Pancreas (tissue), 10 donors: ENCODE results near the gene TXN2. TPM values are rescaled to one million over a fixed set of nuclear protein-coding genes. Genes with fewer than 3 reads are reported as not detected.

Source experiments
- ATAC-seq, 4 donors: fragments of 200-7000 bp; cut with Tn5 transposase; one replicate each; pipeline versions ENCODE4 v1.8.0 to v1.9.1; 2020; ENCODE audit warnings: mild to moderate bottlenecking in 4 of 4, moderate library complexity in 4 of 4
- DNase-seq, 6 donors: peaks; one replicate each; pipeline ENCODE4 v3.0.0-alpha.2; 2020
- FAIRE-seq: peaks from 2 replicates; lab custom pipeline; 2012; peaks lifted over from hg19 to GRCh38; lab: Jason Lieb, UNC
- H3K27ac ChIP-seq, 4 donors: fragments of 200-600 bp; sonication (generic); 1 replicate in 3 of 4; 2 replicates in 1 of 4; pipeline versions ENCODE4 v1.5.0 to v1.8.0; 2020
- H3K27me3 ChIP-seq, 4 donors: fragments of 200-600 bp; one replicate each; pipeline ENCODE4 v1.8.0; 2021
- H3K36me3 ChIP-seq, 3 donors: fragments of 200-600 bp; sonication (generic) in 1 of 3; one replicate each; pipeline versions ENCODE4 v1.5.0 to v1.8.0; 2020 to 2021
- H3K4me1 ChIP-seq, 3 donors: fragments of 200-600 bp; one replicate each; pipeline ENCODE4 v1.8.0; 2021
- H3K4me3 ChIP-seq, 4 donors: fragments of 200-600 bp; sonication (generic) in 2 of 4; one replicate each; pipeline versions ENCODE4 v1.5.0 to v1.8.0; 2020 to 2021
- H3K9me3 ChIP-seq, 4 donors: fragments of 200-600 bp; one replicate each; pipeline ENCODE4 v1.8.0; 2021
- WGBS, 2 donors: extraction: QIAGEN DNeasy Blood & Tissue Kit; methylation state at CpG; one replicate each; pipeline ENCODE4 v1.1.7; 2013; 5-methylcytosine and 5-hydroxymethylcytosine counted together
- intact Hi-C, 3 donors: fragments of 100-400 bp; cut with DNase I; formaldehyde crosslinking; loops; one replicate each; pipeline versions ENCODE4 v1.11.1 to v1.14.2; 2022
- polyA plus RNA-seq, 2 donors: library from polyadenylated mRNA; stranded (reverse); fragments of 200-250 nt; gene quantifications; one replicate each; pipeline ENCODE4 v1.2.3, GENCODE V29; 2013
- total RNA-seq, 6 donors: library from RNA; stranded (reverse); fragmentation: NEBNext Ultra II Directional in 4 of 6; extraction: Animal tissue kit (Norgen Biotek cat#: 25700) in 4 of 6; gene quantifications; one replicate each; pipeline versions ENCODE4 v1.2.1 to v1.2.4, GENCODE V29; 2021 to 2023
- TF ChIP-seq, protein P1 (sequence below), 4 donors: fragments of 200-600 bp; sonication (generic) in 3 of 4; IDR thresholded peaks; one replicate each; pipeline versions ENCODE4 v1.5.0 to v1.8.0; 2021; ENCODE audit warnings: antibody characterized with exemption in 4 of 4
- donor health status: healthy with polysubstance abuse.
- donor health status: DM: no; HTN: no; CAD: no; lungs with moderate emphysema.
- donor health status: DM: no; HTN: no; CAD: no.
- donor health status: control.
- donor health status: control.
- donor health status: Bipolar disorder and iron deficiency.
- donor health status: DM: yes; HTN: yes; CAD: no.
- donor health status: DM: no; HTN: no; CAD: no.
- donor health status: DM: no; HTN: no; CAD: no.
- donor health status: DM: yes; HTN: yes; CAD: no.

TXN2 gene
- total and polyA plus RNA-seq, 8 donors, result 20.4 to 49.5 (median 32.2) TPM

DNA sequence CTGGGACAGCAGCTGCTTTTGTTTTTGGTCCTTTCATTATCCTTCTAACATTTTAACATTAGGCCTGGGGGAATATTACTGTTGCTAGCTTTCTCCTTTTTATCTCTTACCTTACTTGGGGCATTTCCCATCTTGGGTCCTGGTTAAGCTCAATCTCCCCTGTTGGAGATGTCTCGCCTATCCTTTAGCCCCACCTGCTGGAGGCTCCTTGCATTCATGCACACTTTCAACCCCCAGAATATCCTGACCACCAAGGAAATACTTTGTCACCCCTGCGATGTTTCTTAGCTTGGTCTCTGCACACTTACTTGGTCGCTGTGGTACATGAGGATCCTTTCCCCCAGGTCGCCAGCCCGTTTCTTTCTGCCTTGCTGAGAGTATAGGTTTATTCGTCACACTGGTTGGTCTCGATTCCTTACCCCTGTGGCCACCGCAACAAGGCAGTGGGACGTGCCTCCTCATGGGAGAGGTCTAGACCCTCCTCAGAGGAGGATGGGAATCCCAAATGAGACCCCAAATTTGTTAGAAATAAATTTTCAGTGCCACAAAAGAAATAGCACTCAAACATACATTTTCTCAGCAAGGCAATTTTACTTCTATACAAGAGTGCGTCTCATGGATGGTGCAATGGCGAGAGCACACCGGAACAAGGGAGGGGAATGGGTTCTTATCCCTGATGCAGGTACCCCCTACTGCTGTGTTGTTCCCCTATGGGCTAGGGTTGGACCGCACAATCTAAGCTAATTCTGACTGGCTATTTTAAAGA, 5.4 kb upstream of the TXN2 start:
- Histone ChIP-seq H3K27ac (no peak overlapping the region), H3K36me3 (no peaks in the 10 kb centered on the region), H3K9me3 (no peaks in the 10 kb centered on the region), H3K4me3 (no peak overlapping the region), H3K27me3 (no peaks in the 10 kb centered on the region), H3K4me1 (peaks cover 0 to 4% (median 0%) of the 10 kb centered on the region in 3 donors)
- TF ChIP-seq, protein P1, sequence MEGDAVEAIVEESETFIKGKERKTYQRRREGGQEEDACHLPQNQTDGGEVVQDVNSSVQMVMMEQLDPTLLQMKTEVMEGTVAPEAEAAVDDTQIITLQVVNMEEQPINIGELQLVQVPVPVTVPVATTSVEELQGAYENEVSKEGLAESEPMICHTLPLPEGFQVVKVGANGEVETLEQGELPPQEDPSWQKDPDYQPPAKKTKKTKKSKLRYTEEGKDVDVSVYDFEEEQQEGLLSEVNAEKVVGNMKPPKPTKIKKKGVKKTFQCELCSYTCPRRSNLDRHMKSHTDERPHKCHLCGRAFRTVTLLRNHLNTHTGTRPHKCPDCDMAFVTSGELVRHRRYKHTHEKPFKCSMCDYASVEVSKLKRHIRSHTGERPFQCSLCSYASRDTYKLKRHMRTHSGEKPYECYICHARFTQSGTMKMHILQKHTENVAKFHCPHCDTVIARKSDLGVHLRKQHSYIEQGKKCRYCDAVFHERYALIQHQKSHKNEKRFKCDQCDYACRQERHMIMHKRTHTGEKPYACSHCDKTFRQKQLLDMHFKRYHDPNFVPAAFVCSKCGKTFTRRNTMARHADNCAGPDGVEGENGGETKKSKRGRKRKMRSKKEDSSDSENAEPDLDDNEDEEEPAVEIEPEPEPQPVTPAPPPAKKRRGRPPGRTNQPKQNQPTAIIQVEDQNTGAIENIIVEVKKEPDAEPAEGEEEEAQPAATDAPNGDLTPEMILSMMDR (IDR thresholded peaks at IDR 0.05), result peak; percentile 15 to 52 (median 30)
- ATAC-seq (peak in 1 of 4 donors; percentile 18), FAIRE-seq (no peak), DNase-seq (peak in 2 of 6 donors; percentile 56 to 64)
- WGBS, 2 donors, result 81% methylated on average over 13 of the region's 13 CpGs
- intact Hi-C loops, result no loop called here

DNA sequence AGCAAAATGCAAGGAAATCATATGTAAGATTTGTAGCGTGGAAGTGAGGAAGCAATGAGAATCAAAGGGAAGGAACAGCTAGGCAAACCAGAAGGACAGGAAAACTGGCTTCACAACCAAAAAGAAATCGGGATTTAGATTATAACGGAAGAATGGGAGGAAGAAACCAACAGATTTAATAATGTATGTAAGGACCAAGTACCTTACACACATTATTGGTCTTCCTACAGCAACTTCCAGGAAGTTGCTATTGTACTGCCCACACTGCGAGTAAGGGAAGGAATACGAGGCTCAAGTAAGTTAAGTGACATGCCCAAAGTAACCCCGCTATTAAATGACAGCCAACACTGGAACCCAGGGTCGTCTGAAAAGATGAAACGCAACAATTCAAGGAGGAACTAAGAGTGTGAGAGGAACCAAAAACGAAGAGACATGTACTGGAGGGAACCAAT, 473 bp downstream of the TXN2 start:
- Histone ChIP-seq H3K36me3 (peaks cover 0 to 8% (median 7%) of the 10 kb centered on the region in 3 donors), H3K27me3 (no peaks in the 10 kb centered on the region), H3K4me1 (peaks cover 4 to 11% (median 4%) of the 10 kb centered on the region in 3 donors), H3K27ac (peak overlapping the region; percentile 97 to 99 (median 99)), H3K4me3 (peak overlapping the region; percentile 50 to 91 (median 77)), H3K9me3 (no peaks in the 10 kb centered on the region)
- DNase-seq (no peak), ATAC-seq (no peak), FAIRE-seq (no peak)
- intact Hi-C loops, result no loop called here
- WGBS, 2 donors, result 6 to 7% methylated on average over 9 of the region's 9 CpGs
- TF ChIP-seq, protein P1 (IDR thresholded peaks at IDR 0.05), result no peak

DNA sequence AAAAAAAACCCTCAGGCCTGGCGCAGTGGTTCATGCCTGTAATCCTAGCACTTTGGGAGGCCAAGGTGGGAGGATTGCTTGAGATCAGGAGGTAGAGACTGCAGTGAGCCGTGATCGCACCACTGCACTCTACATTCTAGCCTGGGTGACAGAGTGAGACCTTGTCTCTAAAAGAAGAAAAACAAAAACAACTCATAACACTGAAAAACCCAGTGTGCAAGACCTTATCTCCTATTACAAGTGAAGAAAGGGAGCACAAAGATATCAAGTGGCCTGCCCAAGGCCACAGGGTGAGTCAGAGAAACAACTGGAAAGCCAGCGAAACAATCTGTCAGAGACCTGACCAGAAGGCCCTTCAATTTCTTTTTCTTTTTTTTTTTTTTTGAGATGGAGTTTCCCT, 2.5 kb downstream of the TXN2 start:
- intact Hi-C loops, result loop anchor here in 1 of 3 donors (10.0 kb wide), 1 partner anchor 174 kb away; no protein-coding TSS in a partner anchor
- no peak for ATAC-seq

DNA sequence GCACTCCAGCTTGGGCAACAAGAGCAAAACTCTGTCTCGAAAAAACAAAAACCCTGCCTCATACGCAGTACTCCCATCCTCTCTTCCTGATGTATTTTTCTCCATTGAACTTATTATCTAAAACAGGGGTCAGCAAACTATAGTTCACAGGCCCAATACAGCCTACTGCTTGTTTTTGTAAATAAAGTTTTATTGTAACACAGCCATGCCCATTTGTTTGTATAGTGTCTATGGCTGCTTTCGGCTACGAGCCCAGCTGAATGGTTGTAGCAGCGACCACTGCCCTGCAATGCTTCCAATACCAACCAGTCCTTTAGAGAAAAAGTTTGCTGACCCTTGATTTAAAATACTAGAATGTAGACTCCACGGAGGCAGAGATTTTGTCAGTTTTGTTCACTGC, 6.1 kb downstream of the TXN2 start:
- no peak for DNase-seq
- H3K4me3 ChIP-seq, result no peak overlapping the region
- H3K4me1 ChIP-seq, result peaks cover 0 to 2% (median under 1%) of the 10 kb centered on the region in 3 donors
- peaks cover 0 to 24% (median 11%) of the 10 kb centered on the region in 3 donors for H3K36me3 ChIP-seq
- no peak for FAIRE-seq
- TF ChIP-seq, protein P1 (IDR thresholded peaks at IDR 0.05), result no peak
- intact Hi-C loops, result loop anchor here in 1 of 3 donors (10.0 kb wide), 1 partner anchor 171 kb away; no protein-coding TSS in a partner anchor
- ATAC-seq, result no peak
- no peak overlapping the region for H3K27ac ChIP-seq
- WGBS, 2 donors, result 96 to 99% methylated on average over 6 of the region's 6 CpGs
- H3K27me3 ChIP-seq, result no peaks in the 10 kb centered on the region
- no peaks in the 10 kb centered on the region for H3K9me3 ChIP-seq

More for the DNA sequence above, 2.5 kb downstream of the TXN2 start:
- Histone ChIP-seq H3K36me3 (peaks cover 0 to 18% (median 11%) of the 10 kb centered on the region in 3 donors), H3K27me3 (no peaks in the 10 kb centered on the region), H3K4me1 (peaks cover 4 to 11% (median 4%) of the 10 kb centered on the region in 3 donors), H3K27ac (no peak overlapping the region), H3K4me3 (no peak overlapping the region), H3K9me3 (no peaks in the 10 kb centered on the region)
- TF ChIP-seq, protein P1 (IDR thresholded peaks at IDR 0.05), result no peak
- WGBS, 2 donors, result 80 to 84% methylated on average over 4 of the region's 4 CpGs
- FAIRE-seq (no peak), DNase-seq (no peak)
